ENCODE results near the gene GSDME. TPM values are rescaled to one million over a fixed set of nuclear protein-coding genes. Genes with fewer than 3 reads are reported as not detected.

The GSDME gene
- polyA plus RNA-seq, 4 donors: 4.0 to 118 (median 89.6) TPM

DNA sequence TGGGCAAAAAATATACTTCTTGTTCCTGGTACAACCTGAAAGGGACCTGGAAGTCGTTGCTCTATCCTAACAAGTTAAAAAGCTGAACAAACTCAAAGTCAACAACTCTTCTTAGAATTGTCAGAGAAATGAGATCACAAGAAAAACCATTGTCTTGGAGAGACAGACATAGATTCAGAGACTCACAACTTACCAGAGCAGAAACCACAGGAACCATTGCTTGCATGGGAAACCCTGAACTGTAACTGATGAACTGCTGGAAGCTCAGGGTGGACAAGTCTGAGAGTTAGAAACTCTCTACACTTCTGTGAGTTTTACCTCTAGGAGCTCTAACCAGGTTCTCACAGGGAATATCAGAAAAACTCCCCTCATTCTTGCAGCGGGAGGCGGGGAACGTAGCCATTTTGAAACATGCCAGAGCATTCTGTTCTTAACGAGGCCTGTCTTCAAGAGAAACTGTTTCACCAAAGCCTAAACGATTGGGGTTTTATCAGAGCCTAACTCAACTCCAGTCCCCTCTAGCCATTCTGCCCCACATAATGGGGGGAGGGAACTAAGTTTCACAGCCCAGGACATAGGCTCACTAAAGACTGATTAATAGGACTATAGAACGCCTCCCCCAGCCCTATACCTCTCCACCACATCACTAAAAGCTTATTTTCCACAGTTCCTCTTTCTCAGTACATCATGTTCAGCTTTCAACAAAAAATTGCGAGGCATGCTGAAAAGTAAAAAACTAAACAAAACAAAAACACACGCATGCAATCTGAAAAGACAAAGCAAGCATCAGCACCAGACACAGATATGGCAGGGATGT lies 12.0 kb upstream of the GSDME start:
- DNase-seq: no peak
- 72 to 77% (median 76%) methylated on average over 9 of the region's 9 CpGs for WGBS, 3 donors

DNA sequence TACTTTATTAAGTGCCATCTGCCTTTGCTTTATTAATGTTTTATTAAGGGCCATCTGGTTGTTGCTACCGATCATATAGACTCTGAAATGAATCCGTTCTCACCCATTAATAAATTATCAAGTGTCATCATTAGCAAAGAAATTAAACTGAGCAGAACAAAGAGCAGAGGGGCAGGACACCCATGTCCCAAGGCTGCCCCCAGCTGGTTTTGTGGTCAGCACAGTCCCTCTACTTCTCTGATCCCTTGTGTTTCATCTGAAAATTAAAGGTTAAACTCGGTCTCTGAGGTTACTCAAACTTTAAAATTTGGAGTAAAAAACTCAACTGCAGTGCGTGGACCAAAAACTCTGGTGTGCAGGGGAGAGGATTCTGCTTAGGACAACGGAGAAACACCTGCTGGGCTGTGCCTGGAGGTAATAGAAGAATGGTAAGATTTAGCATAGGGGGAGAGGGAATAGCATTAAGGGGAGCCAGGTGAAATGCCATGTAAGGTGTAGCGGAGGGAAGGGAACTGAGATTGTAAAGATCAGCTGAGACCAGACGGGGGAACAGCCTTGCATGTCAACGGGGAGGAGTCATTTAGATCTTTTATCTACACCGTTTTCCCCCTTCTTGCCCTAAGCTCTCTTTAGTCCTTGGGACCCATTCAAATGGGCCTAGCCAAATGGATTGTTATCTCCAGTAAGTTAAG lies 10.8 kb upstream of the GSDME start:
- Histone ChIP-seq H3K27me3 (ENCODE audit: control insufficient read depth in 3 of 3, insufficient read depth in 3 of 3, low read length in 3 of 3) (peaks cover 0 to 2% (median 0%) of the 10 kb centered on the region in 3 donors), H3K27ac (ENCODE audit: low read depth in 1 of 3, low read length in 2 of 3) (no peak overlapping the region), H3K4me3 (ENCODE audit: low read depth in 1 of 3, low read length in 3 of 3) (no peak overlapping the region), H3K4me1 (ENCODE audit: control insufficient read depth in 3 of 3, insufficient read depth in 2 of 3, low read depth in 1 of 3, low read length in 2 of 3) (peaks cover 0 to 2% (median 0%) of the 10 kb centered on the region in 3 donors), H3K36me3 (ENCODE audit: control insufficient read depth in 3 of 3, insufficient read depth in 2 of 3, low read depth in 1 of 3, low read length in 3 of 3) (no peaks in the 10 kb centered on the region), H3K9me3 (ENCODE audit: control insufficient read depth in 2 of 2, insufficient read depth in 1 of 2, low read depth in 1 of 2, low read length in 1 of 2) (peaks cover 0 to 10% of the 10 kb centered on the region in 2 donors)
- FAIRE-seq: no peak
- 59 to 64% (median 60%) methylated on average over 9 of the region's 9 CpGs for WGBS, 3 donors
- DNase-seq: no peak

More for the DNA sequence above, 12.0 kb upstream of the GSDME start:
- H3K36me3 ChIP-seq (ENCODE audit: control insufficient read depth in 3 of 3, insufficient read depth in 2 of 3, low read depth in 1 of 3, low read length in 3 of 3): no peaks in the 10 kb centered on the region
- peaks cover 0 to 10% of the 10 kb centered on the region in 2 donors for H3K9me3 ChIP-seq (ENCODE audit: control insufficient read depth in 2 of 2, insufficient read depth in 1 of 2, low read depth in 1 of 2, low read length in 1 of 2)
- H3K27me3 ChIP-seq (ENCODE audit: control insufficient read depth in 3 of 3, insufficient read depth in 3 of 3, low read length in 3 of 3): peaks cover 0 to 2% (median 0%) of the 10 kb centered on the region in 3 donors
- H3K4me3 ChIP-seq (ENCODE audit: low read depth in 1 of 3, low read length in 3 of 3): no peak overlapping the region
- FAIRE-seq: no peak
- no peaks in the 10 kb centered on the region for H3K4me1 ChIP-seq (ENCODE audit: control insufficient read depth in 3 of 3, insufficient read depth in 2 of 3, low read depth in 1 of 3, low read length in 2 of 3)
- H3K27ac ChIP-seq (ENCODE audit: low read depth in 1 of 3, low read length in 2 of 3): no peak overlapping the region

DNA sequence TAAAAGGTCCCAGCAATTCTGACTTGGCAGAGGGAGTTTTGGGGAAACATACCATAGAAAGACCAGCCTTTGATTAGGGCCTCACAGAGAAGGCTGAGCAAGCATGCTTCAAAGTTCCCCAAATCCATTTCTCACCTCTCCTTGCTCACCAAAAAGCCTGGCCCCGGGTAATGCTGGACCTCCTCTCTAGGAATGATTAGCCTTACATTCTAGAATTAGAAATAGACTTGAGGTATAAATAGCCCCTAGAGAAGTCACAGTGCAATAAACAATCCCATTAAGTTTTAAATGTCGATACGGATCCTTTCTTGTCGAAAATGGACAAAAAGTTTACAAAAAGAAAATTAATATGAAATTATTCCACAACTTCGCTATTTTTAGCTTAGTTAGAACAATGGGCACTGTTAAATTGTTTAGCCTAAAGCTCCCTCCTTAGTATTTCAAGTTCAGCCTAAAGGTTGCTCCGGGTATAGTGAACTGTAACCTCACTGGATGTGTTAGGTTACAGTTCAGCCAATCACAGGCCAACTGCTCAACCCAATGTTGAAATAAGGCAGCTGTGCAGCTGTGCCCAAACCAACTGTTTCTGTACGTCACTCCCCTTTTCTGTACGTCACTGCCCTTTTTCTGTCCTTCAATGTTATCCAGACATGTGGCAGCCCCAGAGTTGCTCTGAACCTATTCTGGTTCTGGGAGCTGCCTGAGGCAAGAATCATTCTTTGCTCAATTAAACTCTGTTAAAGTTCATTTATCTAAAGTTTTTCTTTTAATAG lies 7.9 kb upstream of the GSDME start:
- H3K4me1 ChIP-seq (ENCODE audit: control insufficient read depth in 3 of 3, insufficient read depth in 2 of 3, low read depth in 1 of 3, low read length in 2 of 3): peaks cover 0 to 2% (median 0%) of the 10 kb centered on the region in 3 donors
- DNase-seq (no peak), FAIRE-seq (no peak)
- no peaks in the 10 kb centered on the region for H3K36me3 ChIP-seq (ENCODE audit: control insufficient read depth in 3 of 3, insufficient read depth in 2 of 3, low read depth in 1 of 3, low read length in 3 of 3)
- no peak overlapping the region for H3K27ac ChIP-seq (ENCODE audit: low read depth in 1 of 3, low read length in 2 of 3)
- H3K27me3 ChIP-seq (ENCODE audit: control insufficient read depth in 3 of 3, insufficient read depth in 3 of 3, low read length in 3 of 3): peaks cover 0 to 3% (median 2%) of the 10 kb centered on the region in 3 donors
- no peak overlapping the region for H3K4me3 ChIP-seq (ENCODE audit: low read depth in 1 of 3, low read length in 3 of 3)
- WGBS, 3 donors: 66 to 73% (median 69%) methylated on average over 8 of the region's 8 CpGs
- H3K9me3 ChIP-seq (ENCODE audit: control insufficient read depth in 2 of 2, insufficient read depth in 1 of 2, low read depth in 1 of 2, low read length in 1 of 2): peaks cover 0 to 7% of the 10 kb centered on the region in 2 donors

DNA sequence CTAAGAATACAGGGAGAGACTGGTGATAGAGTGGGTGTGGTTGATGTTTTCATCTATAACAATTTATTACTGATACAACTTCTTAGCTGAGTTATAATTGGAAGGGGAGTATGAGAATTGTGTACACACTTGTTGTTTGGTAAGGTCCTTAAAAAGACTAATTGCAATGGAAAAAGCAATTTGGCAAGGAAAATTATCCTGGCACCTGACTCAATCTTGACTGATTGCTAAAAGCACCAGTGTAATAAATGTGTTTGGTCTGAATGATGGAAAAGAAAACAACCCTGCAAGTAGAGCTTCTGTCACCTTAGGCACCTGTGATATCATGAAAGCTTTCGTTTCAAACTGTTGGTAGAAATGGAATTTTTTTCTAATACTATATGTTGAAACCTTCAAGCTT lies 6.7 kb upstream of the GSDME start:
- WGBS, 3 donors: 18 to 59% (median 33%) methylated on average over 1 of the region's 1 CpG
- no peak for DNase-seq
- Histone ChIP-seq H3K4me1 (ENCODE audit: control insufficient read depth in 3 of 3, insufficient read depth in 2 of 3, low read depth in 1 of 3, low read length in 2 of 3) (peaks cover 0 to 2% (median 0%) of the 10 kb centered on the region in 3 donors), H3K27me3 (ENCODE audit: control insufficient read depth in 3 of 3, insufficient read depth in 3 of 3, low read length in 3 of 3) (peaks cover 0 to 3% (median 0%) of the 10 kb centered on the region in 3 donors), H3K36me3 (ENCODE audit: control insufficient read depth in 3 of 3, insufficient read depth in 2 of 3, low read depth in 1 of 3, low read length in 3 of 3) (no peaks in the 10 kb centered on the region), H3K27ac (ENCODE audit: low read depth in 1 of 3, low read length in 2 of 3) (no peak overlapping the region), H3K9me3 (ENCODE audit: control insufficient read depth in 2 of 2, insufficient read depth in 1 of 2, low read depth in 1 of 2, low read length in 1 of 2) (peaks cover 0 to 7% of the 10 kb centered on the region in 2 donors), H3K4me3 (ENCODE audit: low read depth in 1 of 3, low read length in 3 of 3) (no peak overlapping the region)
- no peak for FAIRE-seq

DNA sequence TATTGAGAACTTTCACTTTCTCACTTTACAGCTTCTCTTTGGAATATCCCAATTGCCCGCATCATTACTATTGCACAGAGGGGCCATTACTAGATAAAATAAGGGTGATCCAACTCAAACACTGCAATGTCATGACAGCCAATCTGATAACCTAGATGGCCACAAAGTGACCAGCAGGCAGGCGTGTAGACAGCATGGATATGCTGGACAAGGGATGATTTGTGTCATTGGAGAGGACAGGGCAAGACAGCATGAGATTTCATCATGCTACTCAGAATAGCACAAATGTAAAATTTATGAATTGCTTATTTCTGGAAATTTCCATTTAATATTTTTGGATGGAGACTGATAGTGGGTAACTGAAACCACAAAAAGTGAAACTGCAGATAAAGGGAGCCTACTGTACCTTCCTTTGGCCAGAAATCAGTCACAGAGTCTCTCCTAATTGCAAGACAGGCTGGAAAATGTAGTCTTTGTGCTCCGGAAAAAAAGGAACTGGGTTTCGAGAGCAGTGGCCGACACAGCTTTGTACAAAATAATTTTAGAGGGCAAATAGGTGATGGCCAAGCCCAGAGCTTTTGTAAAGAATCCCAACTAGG lies 6.1 kb upstream of the GSDME start:
- H3K27ac ChIP-seq (ENCODE audit: low read depth in 1 of 3, low read length in 2 of 3): no peak overlapping the region
- H3K9me3 ChIP-seq (ENCODE audit: control insufficient read depth in 2 of 2, insufficient read depth in 1 of 2, low read depth in 1 of 2, low read length in 1 of 2): peaks cover 0 to 7% of the 10 kb centered on the region in 2 donors
- 57 to 68% (median 64%) methylated on average over 5 of the region's 5 CpGs for WGBS, 3 donors
- H3K4me3 ChIP-seq (ENCODE audit: low read depth in 1 of 3, low read length in 3 of 3): no peak overlapping the region
- peaks cover 0 to 2% (median 0%) of the 10 kb centered on the region in 3 donors for H3K4me1 ChIP-seq (ENCODE audit: control insufficient read depth in 3 of 3, insufficient read depth in 2 of 3, low read depth in 1 of 3, low read length in 2 of 3)
- H3K27me3 ChIP-seq (ENCODE audit: control insufficient read depth in 3 of 3, insufficient read depth in 3 of 3, low read length in 3 of 3): peaks cover 0 to 3% (median 0%) of the 10 kb centered on the region in 3 donors
- H3K36me3 ChIP-seq (ENCODE audit: control insufficient read depth in 3 of 3, insufficient read depth in 2 of 3, low read depth in 1 of 3, low read length in 3 of 3): no peaks in the 10 kb centered on the region
- FAIRE-seq (no peak), DNase-seq (no peak)

DNA sequence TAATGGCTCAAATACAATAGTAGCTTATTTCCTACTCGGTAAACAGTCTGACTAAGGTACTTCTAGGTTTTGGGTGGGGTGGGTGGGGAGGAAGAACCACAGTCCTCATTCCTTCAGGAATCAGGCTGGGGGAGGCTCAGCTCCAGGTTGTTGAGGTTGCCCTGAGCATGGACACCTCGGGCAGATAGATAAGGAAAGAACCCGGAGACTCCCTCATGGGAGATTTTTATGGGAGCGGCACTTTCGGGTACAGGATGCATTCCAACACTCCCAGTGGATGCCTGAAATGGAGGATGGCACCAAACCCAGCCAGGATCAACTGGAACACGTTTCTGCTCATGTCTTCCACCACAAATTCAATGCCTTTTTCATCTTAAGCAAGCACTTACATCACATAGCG lies 5.5 kb upstream of the GSDME start:
- peaks cover 0 to 7% of the 10 kb centered on the region in 2 donors for H3K9me3 ChIP-seq (ENCODE audit: control insufficient read depth in 2 of 2, insufficient read depth in 1 of 2, low read depth in 1 of 2, low read length in 1 of 2)
- no peak overlapping the region for H3K4me3 ChIP-seq (ENCODE audit: low read depth in 1 of 3, low read length in 3 of 3)
- peaks cover 0 to 3% (median 0%) of the 10 kb centered on the region in 3 donors for H3K27me3 ChIP-seq (ENCODE audit: control insufficient read depth in 3 of 3, insufficient read depth in 3 of 3, low read length in 3 of 3)
- DNase-seq (no peak), FAIRE-seq (no peak)
- H3K27ac ChIP-seq (ENCODE audit: low read depth in 1 of 3, low read length in 2 of 3): no peak overlapping the region
- no peaks in the 10 kb centered on the region for H3K36me3 ChIP-seq (ENCODE audit: control insufficient read depth in 3 of 3, insufficient read depth in 2 of 3, low read depth in 1 of 3, low read length in 3 of 3)
- H3K4me1 ChIP-seq (ENCODE audit: control insufficient read depth in 3 of 3, insufficient read depth in 2 of 3, low read depth in 1 of 3, low read length in 2 of 3): peaks cover 0 to 2% (median 0%) of the 10 kb centered on the region in 3 donors
- 52 to 83% (median 72%) methylated on average over 7 of the region's 7 CpGs for WGBS, 3 donors

DNA sequence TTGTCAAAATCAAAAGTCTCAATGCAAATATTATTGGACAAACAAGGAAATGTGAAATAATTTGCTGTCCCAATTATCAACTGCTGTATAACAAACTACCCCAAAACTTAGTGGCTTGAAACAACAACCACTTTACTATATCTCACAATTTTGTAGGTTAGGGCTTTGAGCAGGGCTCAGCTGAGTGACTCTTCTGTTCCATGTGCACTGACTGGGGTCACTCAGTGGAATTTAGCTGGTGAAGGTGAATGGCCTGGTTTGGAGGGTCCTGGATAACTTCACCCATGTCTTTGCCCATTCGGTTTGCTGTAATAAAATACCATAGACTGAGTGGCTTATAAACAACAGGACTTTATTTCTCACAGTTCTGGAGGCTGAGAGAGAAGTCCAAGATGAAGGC lies 3.7 kb upstream of the GSDME start:
- peaks cover 0 to 7% (median 0%) of the 10 kb centered on the region in 3 donors for H3K27me3 ChIP-seq (ENCODE audit: control insufficient read depth in 3 of 3, insufficient read depth in 3 of 3, low read length in 3 of 3)
- no peaks in the 10 kb centered on the region for H3K36me3 ChIP-seq (ENCODE audit: control insufficient read depth in 3 of 3, insufficient read depth in 2 of 3, low read depth in 1 of 3, low read length in 3 of 3)
- FAIRE-seq: no peak
- no peak for DNase-seq
- H3K4me1 ChIP-seq (ENCODE audit: control insufficient read depth in 3 of 3, insufficient read depth in 2 of 3, low read depth in 1 of 3, low read length in 2 of 3): peaks cover 0 to 4% (median 2%) of the 10 kb centered on the region in 3 donors
- peaks cover 0 to 7% of the 10 kb centered on the region in 2 donors for H3K9me3 ChIP-seq (ENCODE audit: control insufficient read depth in 2 of 2, insufficient read depth in 1 of 2, low read depth in 1 of 2, low read length in 1 of 2)
- 60 to 83% (median 80%) methylated on average over 1 of the region's 1 CpG for WGBS, 3 donors
- no peak overlapping the region for H3K4me3 ChIP-seq (ENCODE audit: low read depth in 1 of 3, low read length in 3 of 3)
- no peak overlapping the region for H3K27ac ChIP-seq (ENCODE audit: low read depth in 1 of 3, low read length in 2 of 3)

Measured in small intestine (tissue), 7 donors.